GM23338 (cell line): ENCODE measurements around the gene DERA.

Source experiments
- CREB1 ChIP-seq: fragments of 250-450 bp; sonication (Bioruptor Pico); IDR thresholded peaks from 2 replicates; pipeline ENCODE4 v1.5.0; 2020; ENCODE audit warnings: low read depth, mild to moderate bottlenecking, moderate library complexity
- EZH2 ChIP-seq: fragments of 200-600 bp; sonication (generic); IDR thresholded peaks from one replicate; pipeline ENCODE4 v1.8.0; 2017; ENCODE audit warnings: antibody characterized with exemption, mild to moderate bottlenecking, low read depth; ENCODE audit not compliant: unreplicated experiment
- EZH2phosphoT487 ChIP-seq: fragments of 200-600 bp; sonication (generic); IDR thresholded peaks from one replicate; pipeline ENCODE4 v1.8.1; 2018; ENCODE audit warnings: antibody characterized with exemption; ENCODE audit not compliant: unreplicated experiment
- JUNB ChIP-seq: IDR thresholded peaks from one replicate; pipeline ENCODE4 v1.6.1; 2016; ENCODE audit warnings: antibody characterized with exemption; ENCODE audit not compliant: unreplicated experiment
- NANOG ChIP-seq: IDR thresholded peaks from 2 replicates; pipeline ENCODE4 v1.6.1; 2016; ENCODE audit warnings: antibody characterized with exemption, borderline replicate concordance
- POLR2AphosphoS5 ChIP-seq: IDR thresholded peaks from 2 replicates; pipeline ENCODE4 v1.6.1; 2016; ENCODE audit warnings: antibody characterized with exemption, low read depth
- STAT1 ChIP-seq: IDR thresholded peaks from one replicate; pipeline ENCODE4 v1.6.1; 2016; ENCODE audit warnings: antibody characterized with exemption; ENCODE audit not compliant: unreplicated experiment
- ZNF114 ChIP-seq: fragments of 250-450 bp; sonication (Bioruptor Pico); IDR thresholded peaks from 2 replicates; pipeline ENCODE4 v1.5.0; 2020; ENCODE audit warnings: mild to moderate bottlenecking, moderate library complexity
- ZNF331 ChIP-seq: fragments of 250-450 bp; sonication (Bioruptor Pico); IDR thresholded peaks from 2 replicates; pipeline ENCODE4 v1.5.0; 2020; ENCODE audit warnings: low read depth, mild to moderate bottlenecking, moderate library complexity
- TF ChIP-seq, protein P1 (sequence below), 2 experiments: fragments of 200-600 bp in 1 of 2; sonication (generic) in 1 of 2; conservative IDR thresholded peaks; 2 replicates each; pipeline versions ENCODE4 v1.5.1 to v1.6.1; 2016 to 2017; ENCODE audit warnings: antibody characterized with exemption in 2 of 2, low read depth in 2 of 2, mild to moderate bottlenecking in 2 of 2, moderate library complexity in 1 of 2

- TF ChIP-seq, protein P1, sequence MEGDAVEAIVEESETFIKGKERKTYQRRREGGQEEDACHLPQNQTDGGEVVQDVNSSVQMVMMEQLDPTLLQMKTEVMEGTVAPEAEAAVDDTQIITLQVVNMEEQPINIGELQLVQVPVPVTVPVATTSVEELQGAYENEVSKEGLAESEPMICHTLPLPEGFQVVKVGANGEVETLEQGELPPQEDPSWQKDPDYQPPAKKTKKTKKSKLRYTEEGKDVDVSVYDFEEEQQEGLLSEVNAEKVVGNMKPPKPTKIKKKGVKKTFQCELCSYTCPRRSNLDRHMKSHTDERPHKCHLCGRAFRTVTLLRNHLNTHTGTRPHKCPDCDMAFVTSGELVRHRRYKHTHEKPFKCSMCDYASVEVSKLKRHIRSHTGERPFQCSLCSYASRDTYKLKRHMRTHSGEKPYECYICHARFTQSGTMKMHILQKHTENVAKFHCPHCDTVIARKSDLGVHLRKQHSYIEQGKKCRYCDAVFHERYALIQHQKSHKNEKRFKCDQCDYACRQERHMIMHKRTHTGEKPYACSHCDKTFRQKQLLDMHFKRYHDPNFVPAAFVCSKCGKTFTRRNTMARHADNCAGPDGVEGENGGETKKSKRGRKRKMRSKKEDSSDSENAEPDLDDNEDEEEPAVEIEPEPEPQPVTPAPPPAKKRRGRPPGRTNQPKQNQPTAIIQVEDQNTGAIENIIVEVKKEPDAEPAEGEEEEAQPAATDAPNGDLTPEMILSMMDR (conservative IDR thresholded peaks at IDR 0.05; ENCODE audit: low read depth in 2 of 2), result no peak
- TF ChIP-seq ZNF331 (no peak), EZH2phosphoT487 (no peak), POLR2AphosphoS5 (no peak), EZH2 (no peak), JUNB (no peak), ZNF114 (CRISPR knock-in tag) (no peak), CREB1 (no peak), NANOG (no peak), STAT1 (no peak)
These were observed 151.5 kb downstream of the DERA start for GRCh38 chr12:16062611-16063010.
